Ishikawa (cell line): ENCODE measurements around the gene MAP2K6.

ENCODE experiments used
- CEBPB ChIP-seq: IDR thresholded peaks from 2 replicates; pipeline ENCODE4 v1.6.1; 2012
- CREB1 ChIP-seq: IDR thresholded peaks from 2 replicates; pipeline ENCODE4 v1.6.1; 2012; ENCODE audit warnings: low read depth
- EGR1 ChIP-seq: IDR thresholded peaks from 2 replicates; pipeline ENCODE4 v1.6.1; 2012
- EP300 ChIP-seq: IDR thresholded peaks from 2 replicates; pipeline ENCODE4 v1.6.1; 2012; ENCODE audit warnings: borderline replicate concordance
- FOXM1 ChIP-seq: IDR thresholded peaks from 2 replicates; pipeline ENCODE4 v1.6.1; 2012; ENCODE audit warnings: low read depth, borderline replicate concordance
- NFIC ChIP-seq: IDR thresholded peaks from 2 replicates; pipeline ENCODE4 v1.6.1; 2012
- RAD21 ChIP-seq: IDR thresholded peaks from 2 replicates; pipeline ENCODE4 v1.6.1; 2012; ENCODE audit warnings: low read depth
- TAF1 ChIP-seq: IDR thresholded peaks from 2 replicates; pipeline ENCODE4 v1.6.1; 2012; ENCODE audit warnings: low read depth, mild to moderate bottlenecking
- TCF12 ChIP-seq: IDR thresholded peaks from 2 replicates; pipeline ENCODE4 v1.6.1; 2012; ENCODE audit warnings: low read depth
- TEAD4 ChIP-seq: IDR thresholded peaks from 2 replicates; pipeline ENCODE4 v1.6.1; 2012
- YY1 ChIP-seq: IDR thresholded peaks from 2 replicates; pipeline ENCODE4 v1.6.1; 2012; ENCODE audit warnings: low read depth
- ZBTB7A ChIP-seq: IDR thresholded peaks from 2 replicates; pipeline ENCODE4 v1.6.1; 2012; ENCODE audit warnings: low read depth
- TF ChIP-seq, protein P1 (sequence below): IDR thresholded peaks from 2 replicates; pipeline ENCODE4 v1.6.1; 2012; ENCODE audit warnings: low read depth, mild to moderate bottlenecking
- TF ChIP-seq, protein P2 (sequence below): IDR thresholded peaks from 2 replicates; pipeline ENCODE4 v1.6.1; 2012
- TF ChIP-seq, protein P3 (sequence below): IDR thresholded peaks from 2 replicates; pipeline ENCODE4 v1.6.1; 2012

The MAP2K6 gene

DNA sequence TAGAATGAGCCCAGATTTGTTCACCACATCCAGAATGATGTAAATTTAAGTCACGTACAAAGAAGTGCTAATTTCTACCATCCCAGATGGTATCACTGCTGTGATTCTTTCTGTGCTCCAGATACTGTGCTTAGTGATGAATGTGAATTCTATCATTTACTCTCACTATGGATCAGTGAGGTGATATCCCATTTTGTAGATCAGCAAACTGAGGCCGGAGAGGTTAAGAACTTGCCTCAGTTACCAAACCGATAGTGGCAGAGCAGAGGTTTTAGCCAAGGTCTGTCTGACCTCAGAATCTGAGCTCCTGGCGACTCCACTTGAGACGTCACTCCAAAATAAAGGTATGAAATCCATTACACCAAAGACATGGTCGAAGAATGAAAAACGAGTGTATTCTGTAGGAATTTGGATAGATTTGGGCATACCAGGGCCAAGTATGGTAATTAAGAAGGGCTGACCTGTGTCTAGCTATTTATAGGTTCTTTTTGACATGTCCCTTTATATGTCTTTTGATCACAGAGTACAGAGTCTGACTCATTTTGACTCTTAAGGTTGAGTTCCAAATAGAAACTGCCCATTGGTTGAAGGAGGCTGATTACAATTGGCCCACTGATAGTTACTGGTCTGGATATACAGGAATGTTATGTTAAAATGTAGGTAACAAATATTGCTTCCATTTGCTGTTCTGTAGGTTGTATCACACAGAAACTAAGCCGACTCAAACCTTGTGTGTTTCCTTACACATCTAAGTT, 10.0 kb downstream of the MAP2K6 start:
- no peak for TF ChIP-seq NFIC
- TF ChIP-seq YY1: no peak
- TF ChIP-seq, protein P1, sequence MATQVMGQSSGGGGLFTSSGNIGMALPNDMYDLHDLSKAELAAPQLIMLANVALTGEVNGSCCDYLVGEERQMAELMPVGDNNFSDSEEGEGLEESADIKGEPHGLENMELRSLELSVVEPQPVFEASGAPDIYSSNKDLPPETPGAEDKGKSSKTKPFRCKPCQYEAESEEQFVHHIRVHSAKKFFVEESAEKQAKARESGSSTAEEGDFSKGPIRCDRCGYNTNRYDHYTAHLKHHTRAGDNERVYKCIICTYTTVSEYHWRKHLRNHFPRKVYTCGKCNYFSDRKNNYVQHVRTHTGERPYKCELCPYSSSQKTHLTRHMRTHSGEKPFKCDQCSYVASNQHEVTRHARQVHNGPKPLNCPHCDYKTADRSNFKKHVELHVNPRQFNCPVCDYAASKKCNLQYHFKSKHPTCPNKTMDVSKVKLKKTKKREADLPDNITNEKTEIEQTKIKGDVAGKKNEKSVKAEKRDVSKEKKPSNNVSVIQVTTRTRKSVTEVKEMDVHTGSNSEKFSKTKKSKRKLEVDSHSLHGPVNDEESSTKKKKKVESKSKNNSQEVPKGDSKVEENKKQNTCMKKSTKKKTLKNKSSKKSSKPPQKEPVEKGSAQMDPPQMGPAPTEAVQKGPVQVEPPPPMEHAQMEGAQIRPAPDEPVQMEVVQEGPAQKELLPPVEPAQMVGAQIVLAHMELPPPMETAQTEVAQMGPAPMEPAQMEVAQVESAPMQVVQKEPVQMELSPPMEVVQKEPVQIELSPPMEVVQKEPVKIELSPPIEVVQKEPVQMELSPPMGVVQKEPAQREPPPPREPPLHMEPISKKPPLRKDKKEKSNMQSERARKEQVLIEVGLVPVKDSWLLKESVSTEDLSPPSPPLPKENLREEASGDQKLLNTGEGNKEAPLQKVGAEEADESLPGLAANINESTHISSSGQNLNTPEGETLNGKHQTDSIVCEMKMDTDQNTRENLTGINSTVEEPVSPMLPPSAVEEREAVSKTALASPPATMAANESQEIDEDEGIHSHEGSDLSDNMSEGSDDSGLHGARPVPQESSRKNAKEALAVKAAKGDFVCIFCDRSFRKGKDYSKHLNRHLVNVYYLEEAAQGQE: no peak
- no peak for TF ChIP-seq TAF1
- no peak for TF ChIP-seq TCF12
- no peak for TF ChIP-seq CEBPB
- no peak for TF ChIP-seq RAD21
- TF ChIP-seq, protein P2, sequence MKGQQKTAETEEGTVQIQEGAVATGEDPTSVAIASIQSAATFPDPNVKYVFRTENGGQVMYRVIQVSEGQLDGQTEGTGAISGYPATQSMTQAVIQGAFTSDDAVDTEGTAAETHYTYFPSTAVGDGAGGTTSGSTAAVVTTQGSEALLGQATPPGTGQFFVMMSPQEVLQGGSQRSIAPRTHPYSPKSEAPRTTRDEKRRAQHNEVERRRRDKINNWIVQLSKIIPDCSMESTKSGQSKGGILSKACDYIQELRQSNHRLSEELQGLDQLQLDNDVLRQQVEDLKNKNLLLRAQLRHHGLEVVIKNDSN: no peak
- no peak for TF ChIP-seq CREB1
- TF ChIP-seq EGR1: no peak
- no peak for TF ChIP-seq ZBTB7A
- TF ChIP-seq FOXM1: no peak

DNA sequence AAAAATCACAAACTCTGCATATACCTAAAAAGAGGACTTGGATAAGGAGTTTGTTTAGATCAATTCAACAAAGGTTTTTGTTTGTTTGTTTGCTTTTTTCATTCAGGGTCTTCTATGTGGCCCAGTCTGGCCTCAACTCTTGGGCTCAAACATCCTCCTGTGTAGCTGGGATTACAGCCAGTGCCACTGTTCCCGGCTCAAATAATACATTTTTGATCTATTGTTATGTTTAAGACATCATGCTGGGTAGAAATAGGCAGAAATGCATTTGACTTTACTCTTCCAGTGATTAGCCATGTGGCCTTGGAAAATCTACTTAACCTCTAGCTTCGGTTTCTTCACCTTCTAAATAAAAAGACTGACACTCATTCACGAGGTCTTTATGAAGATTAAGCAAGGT, 11.5 kb downstream of the MAP2K6 start:
- no peak for TF ChIP-seq CREB1
- TF ChIP-seq YY1: no peak
- TF ChIP-seq, protein P3, sequence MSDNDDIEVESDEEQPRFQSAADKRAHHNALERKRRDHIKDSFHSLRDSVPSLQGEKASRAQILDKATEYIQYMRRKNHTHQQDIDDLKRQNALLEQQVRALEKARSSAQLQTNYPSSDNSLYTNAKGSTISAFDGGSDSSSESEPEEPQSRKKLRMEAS: no peak
- TF ChIP-seq, protein P1: no peak
- no peak for TF ChIP-seq ZBTB7A
- TF ChIP-seq FOXM1: no peak

DNA sequence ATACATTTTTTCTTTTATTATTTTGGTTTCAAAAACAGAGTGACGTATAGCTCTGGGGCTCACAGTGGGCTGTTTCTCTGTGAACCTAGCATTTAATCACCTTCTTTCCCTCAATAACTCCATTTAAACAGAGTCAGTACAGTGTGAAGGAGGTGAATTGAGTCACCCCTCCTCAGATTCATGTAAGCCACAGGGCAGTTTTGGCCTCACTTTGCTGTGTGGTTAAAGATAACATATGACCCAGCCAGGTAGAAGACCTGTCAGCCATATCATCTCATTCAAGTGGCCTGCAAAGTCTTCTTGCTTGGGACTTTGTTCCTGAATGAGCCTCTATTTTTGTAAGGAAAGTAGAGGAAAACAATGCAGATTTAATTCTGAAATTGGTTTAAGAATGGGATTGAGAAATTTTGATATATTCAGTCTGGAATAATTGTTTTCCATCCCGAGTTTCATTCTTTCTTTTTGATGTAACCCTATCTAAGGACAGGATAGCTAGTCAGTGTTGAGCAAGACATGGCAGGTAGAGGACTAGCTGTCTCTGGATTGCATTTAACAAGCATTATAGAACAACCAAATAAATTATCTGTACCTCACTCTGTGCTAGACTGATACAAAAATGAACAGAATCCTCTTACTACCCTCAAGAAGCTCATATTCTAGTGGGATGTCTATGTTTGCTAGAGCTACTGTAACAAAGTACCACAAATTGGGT, 13.1 kb downstream of the MAP2K6 start:
- TF ChIP-seq TAF1 (no peak), CEBPB (no peak)
- TF ChIP-seq, protein P3: no peak

DNA sequence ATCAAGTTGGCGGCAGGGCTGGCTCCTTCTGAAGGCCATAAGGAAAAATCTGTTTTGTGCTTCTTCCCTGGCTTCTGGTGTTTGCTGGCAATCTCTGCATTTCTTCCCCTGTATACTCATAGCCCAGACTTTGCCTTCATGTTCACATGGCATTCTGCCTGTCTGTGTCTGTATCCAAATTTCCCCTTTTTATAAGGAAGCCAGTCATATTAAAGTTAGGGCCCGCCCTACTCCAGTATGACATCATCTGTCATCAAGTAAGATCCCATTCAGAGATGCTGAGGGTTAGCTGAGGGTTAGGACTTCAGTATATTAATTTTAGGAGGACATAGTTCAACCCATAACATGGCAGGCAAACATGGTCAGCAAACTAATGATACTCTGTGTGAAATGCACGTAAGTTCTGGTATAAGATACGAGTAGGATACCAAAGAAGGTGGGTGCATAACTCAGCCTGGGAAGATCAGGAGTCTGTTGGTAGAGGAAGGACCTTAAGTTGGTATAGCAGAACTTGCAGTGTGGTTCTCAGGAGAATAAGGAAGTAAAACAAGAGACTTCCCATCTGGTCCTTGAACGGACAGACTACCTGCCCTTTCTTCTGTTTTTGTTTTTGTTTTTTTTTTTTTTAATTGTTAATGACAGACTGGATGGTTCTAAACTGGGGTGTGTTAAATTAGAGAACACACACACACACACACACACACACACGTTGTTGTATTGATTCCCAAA, 13.9 kb downstream of the MAP2K6 start:
- no peak for TF ChIP-seq TAF1
- TF ChIP-seq, protein P3: no peak
- TF ChIP-seq NFIC: no peak
- TF ChIP-seq TEAD4: no peak
- TF ChIP-seq FOXM1: no peak
- TF ChIP-seq EP300: no peak

DNA sequence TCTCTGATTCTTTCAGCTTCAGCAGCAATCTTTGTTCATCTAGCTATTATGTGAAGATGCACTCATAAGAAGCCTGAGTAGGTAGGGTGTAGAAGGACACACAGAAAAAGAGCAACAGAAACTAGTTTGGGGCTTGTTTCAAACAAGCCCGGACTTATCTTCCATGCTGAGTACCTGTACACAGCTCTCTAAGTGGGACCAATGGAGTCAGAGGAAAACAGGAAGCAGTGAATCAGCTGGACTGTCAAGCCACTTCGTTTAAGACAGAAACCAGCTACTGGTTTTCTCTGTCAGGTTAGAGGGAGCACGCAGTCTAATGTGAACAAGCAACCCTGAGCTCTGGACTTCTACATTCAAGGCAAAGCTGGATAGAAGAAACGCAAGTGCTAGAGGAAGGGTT, 16.0 kb downstream of the MAP2K6 start:
- TF ChIP-seq TAF1 (no peak), YY1 (no peak), TCF12 (no peak), NFIC (no peak)
- TF ChIP-seq, protein P2: no peak

DNA sequence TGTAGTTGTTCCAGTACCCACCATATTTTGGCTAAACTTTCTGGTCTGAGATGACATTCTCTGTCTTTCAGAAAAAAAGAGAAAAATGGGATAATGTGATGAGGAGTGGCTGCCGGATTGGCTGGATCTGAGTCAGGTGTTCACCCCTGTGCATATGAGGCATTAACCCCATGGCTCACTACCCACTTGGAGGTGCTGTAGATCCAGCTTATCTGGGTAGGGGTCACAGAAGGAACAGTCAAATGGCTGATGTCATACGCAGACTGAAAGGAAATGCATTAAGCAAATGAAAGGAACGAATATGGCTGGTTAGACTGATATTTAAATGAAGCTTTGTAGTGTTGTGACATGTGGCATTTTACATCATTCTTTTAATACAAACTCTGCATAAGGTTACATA, 17.3 kb downstream of the MAP2K6 start:
- TF ChIP-seq, protein P3: no peak
- no peak for TF ChIP-seq TAF1
- no peak for TF ChIP-seq CREB1
- TF ChIP-seq TEAD4: no peak
- no peak for TF ChIP-seq FOXM1
- no peak for TF ChIP-seq CEBPB
- TF ChIP-seq, protein P2: no peak
- no peak for TF ChIP-seq EGR1
- TF ChIP-seq RAD21: no peak
